ENCODE results near the gene PDE6G.

- TF ChIP-seq EZH2 (IDR thresholded peaks at IDR 0.05; ENCODE audit: borderline replicate concordance, low read depth, low read length, severe bottlenecking) = no peak
- no peak for TF ChIP-seq POLR2A (IDR thresholded peaks at IDR 0.05; ENCODE audit: low read depth, low read length)
- no peak for TF ChIP-seq CTCF (IDR thresholded peaks at IDR 0.05; ENCODE audit: extremely low read depth in 1 of 2, insufficient read depth in 1 of 2, low read depth in 1 of 2, low read length in 2 of 2)
- TF ChIP-seq MAX (IDR thresholded peaks at IDR 0.05; ENCODE audit: insufficient read depth, insufficient read length) = no peak
- TF ChIP-seq MYC (IDR thresholded peaks at IDR 0.05; ENCODE audit: low read depth, low read length) = no peak
- TF ChIP-seq JUN (IDR thresholded peaks at IDR 0.05; ENCODE audit: borderline replicate concordance, insufficient read depth, insufficient read length, low read depth) = no peak
- TF ChIP-seq POLR2AphosphoS5 (IDR thresholded peaks at IDR 0.05; ENCODE audit: insufficient read depth, low read depth, low read length) = no peak
Observed at GRCh38 chr17:81664051-81664470, 7.7 kb upstream of the PDE6G start.

Measured in endothelial cell of umbilical vein (primary cell).